Erythroblast (primary cell): ENCODE measurements around the gene SNX25.

ENCODE experiments used
- GATA1 ChIP-seq: IDR thresholded peaks from 2 replicates; pipeline ENCODE4 v1.6.1; 2011; ENCODE audit warnings: low read depth, mild to moderate bottlenecking, control low read depth, low read length, moderate library complexity
- POLR2A ChIP-seq: IDR thresholded peaks from 2 replicates; pipeline ENCODE4 v1.6.1; 2011; ENCODE audit warnings: mild to moderate bottlenecking, low read length

GRCh38 chr4:185259719-185260118 is 50.3 kb downstream of the SNX25 start:
- TF ChIP-seq POLR2A (no peak), GATA1 (no peak)
